Measurements from ENCODE around the gene APRT.

GRCh38 chr16:88804173-88804551 lies 7.6 kb downstream of the APRT start:
- TF ChIP-seq CTCF (IDR thresholded peaks at IDR 0.05) (no peak), EP300 (IDR thresholded peaks at IDR 0.05) (no peak)
